ENCODE results near the gene BCL7C.
"Not testable (repeated sequence)": the region's sequence is repeated elsewhere in the genome, so short reads cannot be mapped to it uniquely, and the experiment has no call there.

BCL7C gene

DNA sequence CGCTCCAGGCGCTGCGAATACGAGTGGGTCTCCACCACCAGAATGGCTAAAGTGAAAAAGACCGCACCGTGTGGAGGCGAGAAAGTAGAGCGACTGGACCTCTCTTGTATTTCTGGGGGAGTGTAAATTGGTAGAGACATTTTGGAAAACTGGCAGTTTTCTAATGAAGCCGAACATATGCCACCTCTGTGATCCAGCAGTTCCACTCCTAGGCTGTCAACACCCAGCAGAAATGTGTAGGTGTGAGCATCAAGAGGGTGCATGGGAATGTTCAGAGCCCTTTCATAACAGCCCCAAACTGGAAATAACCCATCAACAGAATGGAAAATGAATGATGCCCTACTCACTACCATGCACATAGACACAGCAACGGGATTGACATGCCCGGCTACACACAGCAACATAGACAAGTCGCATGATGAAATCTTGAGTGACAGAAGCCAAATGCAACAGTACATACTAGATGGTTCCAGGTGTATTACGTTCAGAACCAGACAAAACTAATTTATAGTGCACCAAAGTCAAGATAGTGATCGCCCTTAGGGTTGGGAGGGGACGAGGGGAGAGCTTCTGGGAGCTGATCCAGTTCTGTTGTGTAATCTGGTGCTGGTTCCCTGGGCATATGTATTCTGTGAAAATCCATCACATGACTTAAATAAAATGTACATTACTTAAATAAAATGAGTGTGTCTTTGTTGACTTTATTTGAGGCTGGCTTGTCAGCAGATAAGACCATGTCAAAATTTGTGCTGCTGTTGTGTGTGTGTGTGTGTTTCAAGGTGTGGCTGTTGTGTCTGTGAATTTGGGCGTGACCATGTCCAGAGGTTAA lies 877 bp upstream of the BCL7C start:
- Mint-ChIP-seq H3K36me3 (ENCODE audit: low read depth) (peaks cover 4% of the 10 kb centered on the region), H3K4me1 (ENCODE audit: low read depth) (peaks cover 37% of the 10 kb centered on the region), H3K27ac (peak overlapping the region; percentile 72), H3K9me3 (no peaks in the 10 kb centered on the region), H3K27me3 (ENCODE audit: low read depth) (no peaks in the 10 kb centered on the region), H3K4me3 (peak overlapping the region; percentile 71)

DNA sequence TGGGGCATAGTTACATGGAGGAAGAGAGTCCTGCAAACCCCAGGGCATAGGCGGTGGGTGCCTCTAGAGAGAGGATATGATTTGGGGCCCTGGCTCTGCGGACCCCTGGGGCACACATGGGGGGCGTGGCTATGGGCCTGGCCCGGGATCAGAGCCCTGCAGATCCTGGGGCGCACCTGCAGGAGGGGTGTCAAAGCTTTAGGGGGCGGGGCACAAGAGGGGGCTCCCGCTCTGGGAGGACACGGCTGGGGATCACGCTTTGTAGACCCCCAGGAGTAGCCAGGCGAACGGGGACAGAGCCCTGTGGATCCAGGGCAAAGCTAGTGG lies 497 bp downstream of the BCL7C start:
- Mint-ChIP-seq H3K36me3 (ENCODE audit: low read depth) (peaks cover 13% of the 10 kb centered on the region), H3K27me3 (ENCODE audit: low read depth) (no peaks in the 10 kb centered on the region), H3K4me1 (ENCODE audit: low read depth) (peaks cover 38% of the 10 kb centered on the region), H3K4me3 (peak overlapping the region; percentile 89), H3K27ac (peak overlapping the region; percentile 85), H3K9me3 (no peaks in the 10 kb centered on the region)

DNA sequence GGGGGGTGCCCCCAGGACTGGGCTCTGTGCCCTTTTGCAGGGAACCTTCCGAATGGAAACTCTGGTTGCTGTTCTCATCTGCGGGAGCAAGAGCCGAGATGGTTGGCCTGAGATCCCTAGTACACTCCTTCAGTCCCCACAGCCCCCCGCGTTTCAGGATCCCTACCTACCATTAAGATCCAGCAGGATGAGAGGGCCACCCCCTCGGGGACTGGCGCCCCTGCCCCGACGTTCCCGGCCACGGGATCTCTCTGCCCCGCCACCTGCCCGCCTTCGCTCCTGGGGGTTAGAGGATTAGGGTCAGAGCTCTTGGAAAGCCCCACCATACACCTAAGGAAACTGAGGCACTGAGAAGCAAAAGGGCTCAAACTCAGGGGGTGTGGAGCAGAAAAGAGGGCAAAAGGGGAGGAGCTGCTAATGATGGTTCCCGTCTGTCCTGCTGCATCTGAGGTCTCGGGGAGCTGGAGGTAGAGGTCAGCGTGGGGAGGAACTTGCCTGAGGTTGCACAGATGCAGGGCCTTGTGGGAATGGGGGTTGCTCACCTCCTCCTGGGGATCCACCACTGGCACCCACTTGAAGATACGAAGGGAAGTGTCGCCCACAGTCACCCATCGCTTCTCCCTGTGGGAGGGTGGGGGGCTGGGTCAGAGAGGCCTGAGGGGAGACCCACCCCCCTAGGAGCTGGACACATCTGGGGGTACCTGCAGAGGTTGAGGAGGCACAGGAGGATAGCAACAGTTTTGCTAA lies 1.0 kb downstream of the BCL7C start:
- Mint-ChIP-seq H3K27ac (peak overlapping the region; percentile 85), H3K27me3 (ENCODE audit: low read depth) (no peaks in the 10 kb centered on the region), H3K4me1 (ENCODE audit: low read depth) (peaks cover 38% of the 10 kb centered on the region), H3K4me3 (peak overlapping the region; percentile 89), H3K9me3 (no peaks in the 10 kb centered on the region), H3K36me3 (ENCODE audit: low read depth) (peaks cover 13% of the 10 kb centered on the region)

DNA sequence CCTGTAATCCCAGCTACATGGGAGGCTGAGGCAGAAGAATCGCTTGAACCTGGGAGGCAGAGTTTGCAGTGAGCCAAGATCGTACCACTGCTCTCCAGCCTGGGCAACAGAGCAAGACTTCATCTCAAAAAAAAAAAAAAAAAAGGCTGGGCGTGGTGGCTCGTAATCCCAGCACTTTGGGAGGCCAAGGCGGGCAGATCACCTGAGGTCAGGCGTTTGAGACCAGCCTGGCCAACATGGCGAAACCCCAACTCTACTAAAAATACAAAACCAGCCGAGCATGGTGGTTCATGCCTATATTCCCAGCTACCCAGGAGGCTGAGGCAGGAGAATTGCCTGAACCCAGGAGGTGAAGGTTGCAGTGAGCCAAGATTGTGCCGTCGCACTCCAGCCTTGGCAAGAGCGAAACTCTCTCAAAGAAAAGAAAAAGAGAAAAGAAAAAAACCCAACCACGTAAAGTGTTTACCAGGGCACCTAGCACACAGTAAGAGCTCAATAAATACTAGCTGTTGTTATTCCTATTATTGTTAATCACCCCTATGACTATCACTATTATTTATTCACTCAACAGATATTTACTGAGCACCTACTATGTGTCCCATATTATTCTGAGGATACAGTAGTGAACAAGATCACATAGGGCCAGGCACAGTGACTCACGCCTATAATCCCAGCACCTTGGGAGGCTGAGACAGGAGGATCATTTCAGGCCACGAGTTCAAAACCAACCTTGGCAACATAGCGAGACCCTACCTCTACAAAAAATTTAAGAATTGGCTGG lies 2.6 kb downstream of the BCL7C start:
- not testable (repeated sequence) for H3K4me3 Mint-ChIP-seq; H3K27me3 Mint-ChIP-seq (ENCODE audit: low read depth); H3K9me3 Mint-ChIP-seq; H3K27ac Mint-ChIP-seq
- Mint-ChIP-seq H3K4me1 (ENCODE audit: low read depth) (peaks cover 34% of the 10 kb centered on the region), H3K36me3 (ENCODE audit: low read depth) (peaks cover 16% of the 10 kb centered on the region)

DNA sequence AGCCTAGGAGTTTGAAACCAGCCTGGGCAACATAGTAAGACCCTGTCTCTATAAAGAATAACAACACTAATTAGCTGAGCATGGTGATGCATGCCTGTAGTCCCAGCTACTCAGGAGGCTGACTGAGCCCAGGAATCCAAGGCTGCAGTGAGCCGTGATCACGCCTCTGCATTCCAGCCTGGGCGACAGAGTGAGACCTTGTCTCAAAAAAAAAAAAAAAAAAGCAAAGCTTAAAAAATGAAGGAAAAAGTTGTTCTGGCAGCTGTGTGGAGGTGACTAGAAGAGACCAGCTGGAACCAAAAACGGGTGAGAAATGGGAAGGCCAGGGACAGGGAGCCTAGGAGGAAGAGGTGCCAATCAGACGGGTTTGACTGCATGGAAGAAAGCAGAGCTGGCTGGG lies 4.2 kb downstream of the BCL7C start:
- no peaks in the 10 kb centered on the region for H3K27me3 Mint-ChIP-seq (ENCODE audit: low read depth)
- H3K9me3 Mint-ChIP-seq: no peaks in the 10 kb centered on the region
- H3K4me3 Mint-ChIP-seq: no peak overlapping the region
- no peak overlapping the region for H3K27ac Mint-ChIP-seq
- H3K4me1 Mint-ChIP-seq (ENCODE audit: low read depth): peaks cover 26% of the 10 kb centered on the region
- peaks cover 20% of the 10 kb centered on the region for H3K36me3 Mint-ChIP-seq (ENCODE audit: low read depth)

DNA sequence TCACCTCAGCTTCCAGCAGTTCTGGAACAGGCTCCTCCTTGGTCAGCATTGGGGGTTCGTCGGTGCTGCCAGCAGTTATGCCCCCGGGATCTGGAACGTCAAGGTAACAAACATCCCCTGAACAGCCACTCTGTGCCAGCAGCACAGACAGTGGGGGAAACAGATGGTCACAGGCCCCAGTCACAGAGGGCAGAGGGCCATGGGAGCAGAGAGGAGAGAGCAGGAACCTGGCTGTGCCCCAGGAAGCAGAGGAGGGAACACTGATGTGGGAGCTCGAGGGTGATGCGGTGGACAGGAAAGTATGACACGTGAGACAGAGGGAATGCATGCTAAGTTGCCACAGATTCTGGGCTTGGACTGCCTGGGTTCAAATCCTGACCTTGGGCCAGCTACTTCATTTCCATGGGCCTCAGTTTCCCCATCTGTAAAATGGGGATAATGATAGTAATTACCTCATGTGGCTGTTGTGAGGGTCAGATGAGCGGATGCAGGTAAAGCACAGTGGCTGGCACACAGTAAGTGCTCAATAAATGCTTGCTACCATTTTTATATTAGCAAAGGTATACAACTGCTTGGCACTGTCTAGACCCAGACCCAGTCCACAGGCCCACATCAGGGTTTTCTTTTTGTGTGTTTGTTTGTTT lies 4.9 kb downstream of the BCL7C start:
- Mint-ChIP-seq H3K27me3 (ENCODE audit: low read depth) (no peaks in the 10 kb centered on the region), H3K4me1 (ENCODE audit: low read depth) (peaks cover 21% of the 10 kb centered on the region), H3K36me3 (ENCODE audit: low read depth) (peaks cover 21% of the 10 kb centered on the region), H3K4me3 (no peak overlapping the region), H3K27ac (no peak overlapping the region), H3K9me3 (no peaks in the 10 kb centered on the region)

DNA sequence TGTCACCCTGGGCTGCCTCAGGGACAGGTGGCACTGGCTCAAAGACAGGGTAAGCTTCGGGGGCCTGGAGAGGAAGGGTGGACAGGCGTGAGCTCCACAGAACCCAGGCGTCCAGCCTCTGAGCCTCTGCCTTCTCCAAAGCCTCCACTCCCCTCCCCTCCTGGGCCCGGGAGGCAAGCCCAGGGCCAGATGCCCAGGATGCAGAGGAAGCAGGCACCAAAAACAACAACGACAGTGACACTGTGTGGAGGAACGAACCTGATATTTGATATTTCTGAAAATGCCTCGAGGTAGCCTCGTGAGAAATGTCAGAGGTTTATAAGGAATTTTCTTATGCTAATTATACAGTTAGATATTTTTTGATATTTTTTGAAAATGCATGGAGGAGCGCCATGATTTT lies 6.0 kb downstream of the BCL7C start:
- Mint-ChIP-seq H3K36me3 (ENCODE audit: low read depth) (peaks cover 22% of the 10 kb centered on the region), H3K9me3 (no peaks in the 10 kb centered on the region), H3K27me3 (ENCODE audit: low read depth) (no peaks in the 10 kb centered on the region), H3K4me1 (ENCODE audit: low read depth) (peaks cover 17% of the 10 kb centered on the region), H3K4me3 (no peak overlapping the region), H3K27ac (no peak overlapping the region)

DNA sequence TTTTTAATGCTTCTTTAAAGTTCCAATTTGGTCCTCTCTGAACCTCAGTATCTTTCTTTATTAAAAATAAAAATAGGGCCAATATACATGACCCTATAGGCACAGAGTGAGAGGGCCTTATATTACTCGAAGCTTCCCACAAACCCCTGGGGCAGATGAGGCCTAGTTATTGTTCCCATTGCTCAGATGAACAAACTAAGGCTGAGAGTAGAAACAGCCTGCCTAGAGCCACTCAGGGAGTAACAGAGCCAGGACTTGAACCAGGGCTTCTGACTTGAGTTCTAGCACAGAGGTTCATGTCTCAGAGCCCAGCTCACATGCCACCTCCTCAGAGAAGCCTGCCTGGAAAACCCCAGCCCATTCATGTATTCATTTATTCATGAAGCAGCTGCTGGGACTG lies 7.7 kb downstream of the BCL7C start:
- H3K27ac Mint-ChIP-seq: peak overlapping the region; percentile 36
- peaks cover 31% of the 10 kb centered on the region for H3K36me3 Mint-ChIP-seq (ENCODE audit: low read depth)
- H3K9me3 Mint-ChIP-seq: no peaks in the 10 kb centered on the region
- H3K4me1 Mint-ChIP-seq (ENCODE audit: low read depth): peaks cover 22% of the 10 kb centered on the region
- H3K27me3 Mint-ChIP-seq (ENCODE audit: low read depth): no peaks in the 10 kb centered on the region
- H3K4me3 Mint-ChIP-seq: no peak overlapping the region

DNA sequence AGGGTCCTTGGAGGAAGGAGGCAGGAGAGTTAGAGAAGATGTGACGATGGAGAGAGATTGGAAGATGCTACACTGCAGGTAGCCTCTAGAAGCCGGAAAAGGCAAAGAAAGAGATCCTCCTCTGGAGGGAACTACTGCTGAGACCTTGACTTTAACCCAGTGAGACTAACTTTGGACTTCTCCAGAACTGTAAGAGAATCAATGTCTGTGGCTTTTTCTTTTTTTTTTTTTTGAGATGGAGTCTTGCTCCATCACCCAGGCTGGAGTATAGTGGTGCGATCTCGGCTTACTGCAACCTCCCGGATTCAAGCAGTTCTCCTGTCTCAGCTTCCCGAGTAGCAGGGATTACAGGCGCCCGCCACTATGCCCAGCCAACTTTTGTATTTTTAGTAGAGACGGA lies 8.7 kb downstream of the BCL7C start:
- H3K9me3 Mint-ChIP-seq: no peaks in the 10 kb centered on the region
- peaks cover 31% of the 10 kb centered on the region for H3K36me3 Mint-ChIP-seq (ENCODE audit: low read depth)
- no peaks in the 10 kb centered on the region for H3K27me3 Mint-ChIP-seq (ENCODE audit: low read depth)
- H3K4me3 Mint-ChIP-seq: no peak overlapping the region
- H3K27ac Mint-ChIP-seq: no peak overlapping the region
- H3K4me1 Mint-ChIP-seq (ENCODE audit: low read depth): peaks cover 22% of the 10 kb centered on the region

DNA sequence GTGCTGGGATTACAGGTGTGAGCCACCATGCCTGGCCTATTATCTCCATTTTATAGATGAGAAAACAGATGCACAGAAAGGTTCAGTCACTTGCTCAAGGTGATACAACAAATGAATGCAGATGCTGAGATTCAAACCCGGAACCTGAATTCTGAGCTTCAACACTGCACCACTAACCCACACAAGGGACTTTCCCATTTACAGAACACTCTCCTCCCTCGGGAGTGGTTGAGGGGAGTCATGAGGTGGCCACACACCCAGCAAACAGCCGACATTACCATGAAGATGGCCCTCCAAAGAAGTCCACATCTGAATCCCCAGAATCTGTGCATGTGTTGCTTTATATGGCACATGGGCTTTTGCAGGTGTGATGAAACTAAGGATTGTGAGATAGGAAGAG lies 9.1 kb downstream of the BCL7C start:
- H3K4me3 Mint-ChIP-seq: no peak overlapping the region
- H3K36me3 Mint-ChIP-seq (ENCODE audit: low read depth): peaks cover 30% of the 10 kb centered on the region
- H3K27me3 Mint-ChIP-seq (ENCODE audit: low read depth): no peaks in the 10 kb centered on the region
- H3K27ac Mint-ChIP-seq: no peak overlapping the region
- H3K9me3 Mint-ChIP-seq: no peaks in the 10 kb centered on the region
- H3K4me1 Mint-ChIP-seq (ENCODE audit: low read depth): peaks cover 21% of the 10 kb centered on the region

DNA sequence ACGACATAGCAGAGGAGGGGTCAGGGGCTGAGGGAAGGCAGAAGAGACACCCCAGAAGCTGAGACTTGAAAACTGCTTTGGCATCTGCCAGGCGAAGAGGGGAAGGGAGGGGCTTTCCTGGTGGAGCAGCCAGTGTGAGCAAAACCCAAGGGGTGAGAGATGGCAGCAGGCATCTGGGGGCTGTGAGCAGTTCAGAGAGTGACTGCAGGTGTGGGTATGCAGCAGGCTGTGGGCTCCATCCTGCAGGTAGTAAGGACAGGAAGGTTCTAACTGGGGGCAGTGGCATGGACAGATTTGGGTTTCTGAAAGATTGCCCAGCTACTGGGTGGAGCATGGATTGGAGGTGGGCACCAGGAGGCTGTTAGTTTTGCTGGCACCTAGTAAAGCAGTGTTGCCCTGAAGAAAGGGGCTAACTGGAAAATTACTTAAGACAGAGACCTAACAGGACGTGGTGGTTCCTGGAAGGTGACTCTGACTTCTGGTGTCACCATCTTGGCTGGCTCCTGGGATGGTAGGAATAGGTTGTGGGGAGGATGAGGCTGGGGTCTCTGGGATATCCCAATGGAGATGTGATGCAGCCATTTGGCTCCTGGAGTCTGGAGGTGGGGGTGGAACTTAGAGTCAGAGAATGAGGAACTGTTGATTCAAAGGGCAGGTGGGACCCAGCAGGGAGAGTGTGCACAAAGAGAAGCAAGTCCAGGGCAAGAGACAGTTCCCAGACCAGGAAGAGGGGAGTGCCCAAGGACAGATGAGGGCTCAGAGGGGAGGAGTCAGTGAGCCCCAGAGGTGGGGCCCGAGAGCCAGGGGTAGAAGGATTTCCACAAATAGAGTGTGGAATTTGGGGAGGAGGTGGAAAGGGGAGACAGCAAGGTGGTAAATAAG lies 11.2 kb downstream of the BCL7C start:
- Mint-ChIP-seq H3K9me3 (no peaks in the 10 kb centered on the region), H3K36me3 (ENCODE audit: low read depth) (peaks cover 22% of the 10 kb centered on the region), H3K4me1 (ENCODE audit: low read depth) (peaks cover 23% of the 10 kb centered on the region), H3K27me3 (ENCODE audit: low read depth) (no peaks in the 10 kb centered on the region), H3K27ac (peak overlapping the region; percentile 75), H3K4me3 (no peak overlapping the region)

DNA sequence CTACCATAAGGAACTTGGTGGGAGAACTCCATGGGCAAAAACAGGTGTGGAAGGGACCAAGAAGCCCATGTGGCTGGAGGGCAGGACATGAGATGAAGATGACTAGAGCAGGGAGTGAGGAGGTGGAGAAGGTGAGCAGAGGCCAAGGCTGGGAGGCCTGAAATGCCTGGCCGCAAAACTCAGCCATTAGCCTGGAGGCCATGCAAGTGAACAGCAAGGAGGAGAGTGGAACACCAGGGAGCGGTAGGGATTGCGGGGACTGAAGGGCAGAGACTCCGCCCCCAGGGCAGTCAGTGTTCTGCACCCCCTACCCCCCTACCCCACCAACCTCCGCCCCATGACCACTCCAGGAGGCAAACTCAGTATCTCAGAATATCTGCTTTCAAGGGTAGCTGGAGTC lies 17.0 kb downstream of the BCL7C start:
- H3K9me3 Mint-ChIP-seq: no peaks in the 10 kb centered on the region
- H3K27me3 Mint-ChIP-seq (ENCODE audit: low read depth): no peaks in the 10 kb centered on the region
- H3K4me1 Mint-ChIP-seq (ENCODE audit: low read depth): peaks cover 21% of the 10 kb centered on the region
- H3K36me3 Mint-ChIP-seq (ENCODE audit: low read depth): peaks cover 17% of the 10 kb centered on the region
- peak overlapping the region; percentile 83 for H3K27ac Mint-ChIP-seq
- H3K4me3 Mint-ChIP-seq: peak overlapping the region; percentile 93

DNA sequence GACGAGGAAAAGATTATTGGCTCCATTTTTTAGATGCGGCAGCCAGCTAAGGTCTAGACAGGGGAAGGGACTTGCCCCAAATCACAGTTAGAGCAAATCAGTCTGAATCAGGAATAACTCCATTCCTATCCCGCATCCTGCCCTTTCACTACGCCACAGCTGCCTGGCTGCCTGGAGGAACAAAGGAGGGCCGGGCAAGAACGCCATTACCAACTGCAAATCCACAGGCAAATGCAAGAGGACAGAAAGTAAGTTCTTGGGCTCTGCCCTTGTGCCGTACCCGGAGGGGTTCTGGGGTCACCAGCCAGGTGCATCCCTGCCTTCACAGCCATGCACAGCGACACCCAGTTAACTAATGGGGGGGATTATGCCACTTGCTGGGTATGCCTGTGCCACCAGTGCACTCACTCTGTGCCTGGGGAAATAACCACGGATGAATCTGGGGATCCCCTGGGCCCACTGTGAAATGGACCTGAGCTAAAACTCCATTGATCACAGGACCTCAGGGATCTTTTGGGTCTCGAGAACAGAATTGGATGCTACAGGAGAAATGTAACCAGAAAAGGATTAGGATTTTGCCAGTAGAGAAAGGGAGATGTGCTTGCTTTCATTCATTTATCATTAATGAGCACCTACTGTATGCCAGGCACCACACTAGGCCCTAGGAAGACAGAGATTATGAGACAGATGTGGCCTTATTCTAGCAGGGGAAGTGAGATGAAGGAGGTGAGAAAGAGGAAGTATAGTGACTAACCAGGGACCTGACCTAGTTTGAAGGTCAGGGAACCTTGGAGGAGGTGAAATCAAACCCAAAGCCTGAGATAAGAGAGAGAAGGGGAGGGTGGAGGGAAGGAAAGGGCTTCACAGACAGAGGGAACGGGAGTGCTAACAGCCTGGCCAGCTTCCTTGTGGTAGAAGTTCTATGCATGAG lies 17.7 kb downstream of the BCL7C start:
- peaks cover 18% of the 10 kb centered on the region for H3K4me1 Mint-ChIP-seq (ENCODE audit: low read depth)

More for the DNA sequence above, 17.7 kb downstream of the BCL7C start:
- Mint-ChIP-seq H3K27me3 (ENCODE audit: low read depth) (no peaks in the 10 kb centered on the region), H3K36me3 (ENCODE audit: low read depth) (peaks cover 11% of the 10 kb centered on the region), H3K27ac (peak overlapping the region; percentile 83), H3K9me3 (no peaks in the 10 kb centered on the region), H3K4me3 (peak overlapping the region; percentile 93)
